ENCODE measurements around the gene ZDHHC20.

DNA sequence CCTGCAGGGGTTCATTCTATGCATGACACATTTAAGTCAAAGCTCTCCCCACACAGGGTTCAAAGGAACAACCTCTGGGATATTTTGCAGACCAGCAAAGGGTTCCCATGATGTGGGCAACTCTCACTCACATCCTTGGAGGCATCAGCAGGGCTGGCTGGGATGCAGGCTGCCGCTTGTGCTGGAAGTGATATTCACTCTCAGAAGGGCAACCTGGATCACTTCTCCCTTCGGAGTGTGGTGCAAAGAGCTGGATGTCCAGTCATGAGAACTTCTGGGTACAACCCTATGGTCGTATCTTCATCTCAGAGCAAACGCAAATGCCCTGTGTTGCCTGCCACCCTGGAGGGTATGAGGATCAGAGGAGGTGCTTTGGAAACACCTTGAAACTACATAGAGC is 98.6 kb downstream of the ZDHHC20 start:
- TF ChIP-seq, protein P1, sequence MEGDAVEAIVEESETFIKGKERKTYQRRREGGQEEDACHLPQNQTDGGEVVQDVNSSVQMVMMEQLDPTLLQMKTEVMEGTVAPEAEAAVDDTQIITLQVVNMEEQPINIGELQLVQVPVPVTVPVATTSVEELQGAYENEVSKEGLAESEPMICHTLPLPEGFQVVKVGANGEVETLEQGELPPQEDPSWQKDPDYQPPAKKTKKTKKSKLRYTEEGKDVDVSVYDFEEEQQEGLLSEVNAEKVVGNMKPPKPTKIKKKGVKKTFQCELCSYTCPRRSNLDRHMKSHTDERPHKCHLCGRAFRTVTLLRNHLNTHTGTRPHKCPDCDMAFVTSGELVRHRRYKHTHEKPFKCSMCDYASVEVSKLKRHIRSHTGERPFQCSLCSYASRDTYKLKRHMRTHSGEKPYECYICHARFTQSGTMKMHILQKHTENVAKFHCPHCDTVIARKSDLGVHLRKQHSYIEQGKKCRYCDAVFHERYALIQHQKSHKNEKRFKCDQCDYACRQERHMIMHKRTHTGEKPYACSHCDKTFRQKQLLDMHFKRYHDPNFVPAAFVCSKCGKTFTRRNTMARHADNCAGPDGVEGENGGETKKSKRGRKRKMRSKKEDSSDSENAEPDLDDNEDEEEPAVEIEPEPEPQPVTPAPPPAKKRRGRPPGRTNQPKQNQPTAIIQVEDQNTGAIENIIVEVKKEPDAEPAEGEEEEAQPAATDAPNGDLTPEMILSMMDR (IDR thresholded peaks at IDR 0.05), result no peak
- no peak for TF ChIP-seq ZFX (IDR thresholded peaks at IDR 0.05; ENCODE audit: borderline replicate concordance)

Data from 22Rv1 (cell line).